Measurements from ENCODE around the gene PTPRU. TPM values are rescaled to one million over a fixed set of nuclear protein-coding genes. Genes with fewer than 3 reads are reported as not detected.
A peak's percentile ranks its signal among the peaks of the same experiment; 100 is the strongest.

Gene PTPRU
- total and polyA plus RNA-seq, 2 of the 8 experiments (the other 6 are each of a cell fraction or from before 2014, with no cell fraction given), result 33.8 to 41.8 TPM

DNA sequence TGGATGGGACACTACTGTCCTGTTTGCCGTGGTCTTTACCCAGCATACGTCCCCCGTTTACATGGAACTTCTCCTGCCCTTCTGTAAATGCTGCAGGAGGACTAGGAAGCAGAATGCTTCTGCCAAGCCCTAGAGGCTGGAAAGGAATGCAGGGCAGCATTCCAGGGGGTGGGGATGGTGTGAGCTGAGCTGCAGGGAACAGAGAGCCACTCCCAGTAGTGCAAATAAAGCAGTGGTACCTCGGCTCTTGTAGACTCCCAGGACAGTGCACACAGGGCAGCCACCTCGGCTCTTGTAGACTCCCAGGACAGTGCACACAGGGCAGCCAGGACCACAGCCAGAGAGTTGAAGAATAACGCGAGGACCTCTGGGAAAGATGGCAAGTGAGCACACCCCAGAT, 35.4 kb downstream of the PTPRU start (continued):
- 0 out of 4 replicates have a peak, but pooled peaks of 1 of the 2 experiments have one; percentile 34 for TF ChIP-seq SIN3A (conservative IDR thresholded peaks at IDR 0.05 in 1 of 2, IDR thresholded peaks at IDR 0.05 in 1 of 2; ENCODE audit: low read depth in 1 of 2, low read length in 2 of 2)
- TF ChIP-seq RFX5 (IDR thresholded peaks at IDR 0.05; ENCODE audit: borderline replicate concordance, low read depth, low read length), result no peak

Data from H1 (cell line).